SH-SY5Y (cell line): ENCODE data around the gene WDR93.

Experiments
- GATA2 ChIP-seq: IDR thresholded peaks from 2 replicates; pipeline ENCODE4 v1.6.1; 2011; ENCODE audit warnings: mild to moderate bottlenecking, low read depth, low read length
- GATA3 ChIP-seq: IDR thresholded peaks from 2 replicates; pipeline ENCODE4 v1.6.1; 2011; ENCODE audit warnings: low read depth, mild to moderate bottlenecking, low read length, moderate library complexity

WDR93 gene

DNA sequence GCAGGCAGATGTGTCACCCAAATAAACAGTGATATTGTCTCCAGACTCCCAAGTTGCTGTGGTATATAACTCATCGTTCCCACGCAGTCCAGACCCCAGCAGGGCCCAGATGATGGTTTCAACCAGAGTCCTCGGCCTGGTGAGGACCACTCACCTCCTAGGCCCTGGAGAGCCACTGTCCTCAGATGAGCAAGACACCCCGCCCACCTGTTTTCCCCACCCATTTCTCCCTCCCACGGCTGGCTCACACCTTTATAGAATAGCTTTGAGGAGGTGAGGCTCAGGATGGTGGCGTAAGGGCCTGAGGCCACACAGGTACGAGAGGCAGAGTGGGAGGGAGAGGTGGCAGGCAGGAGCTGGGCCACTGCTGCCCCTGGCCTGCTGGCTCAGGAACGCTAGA lies 53.0 kb downstream of the WDR93 start:
- TF ChIP-seq GATA2, result no peak
- no peak for TF ChIP-seq GATA3

DNA sequence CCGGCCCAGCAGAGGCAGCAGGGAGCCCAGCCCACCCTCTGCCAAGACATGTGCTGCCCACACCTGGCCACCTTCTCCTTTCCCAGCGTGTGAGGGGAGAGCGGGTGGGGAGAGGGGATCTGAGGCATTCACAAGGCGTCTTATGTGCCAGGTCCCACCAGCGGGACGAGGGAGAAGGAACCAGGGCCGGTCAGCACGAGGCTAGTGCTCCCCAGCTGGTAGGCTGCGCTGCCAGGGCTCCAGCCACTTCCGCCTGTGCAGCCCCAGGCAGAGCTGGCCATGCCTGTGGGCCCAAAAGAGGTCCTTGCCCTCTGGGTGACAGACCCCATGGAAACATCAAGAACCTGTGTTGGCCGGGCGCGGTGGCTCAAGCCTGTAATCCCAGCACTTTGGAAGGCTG lies 54.5 kb downstream of the WDR93 start:
- TF ChIP-seq GATA2 (no peak), GATA3 (no peak)

DNA sequence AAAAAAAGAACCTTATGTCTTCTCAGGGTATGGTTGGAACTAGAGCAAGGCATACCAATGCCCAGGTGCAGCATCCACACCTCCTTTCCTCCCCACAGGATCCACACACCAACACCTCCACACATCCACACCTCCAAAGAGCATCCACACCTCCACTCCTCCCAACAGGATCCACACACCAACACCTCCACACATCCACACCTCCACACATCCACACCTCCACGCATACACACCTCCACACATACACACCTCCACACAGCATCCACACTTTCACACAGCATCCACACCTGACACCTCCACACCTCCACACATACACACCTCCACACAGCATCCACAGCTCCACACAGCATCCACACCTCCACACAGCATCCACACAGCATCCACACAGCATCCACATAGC lies 55.2 kb downstream of the WDR93 start:
- no peak for TF ChIP-seq GATA2
- no peak for TF ChIP-seq GATA3

DNA sequence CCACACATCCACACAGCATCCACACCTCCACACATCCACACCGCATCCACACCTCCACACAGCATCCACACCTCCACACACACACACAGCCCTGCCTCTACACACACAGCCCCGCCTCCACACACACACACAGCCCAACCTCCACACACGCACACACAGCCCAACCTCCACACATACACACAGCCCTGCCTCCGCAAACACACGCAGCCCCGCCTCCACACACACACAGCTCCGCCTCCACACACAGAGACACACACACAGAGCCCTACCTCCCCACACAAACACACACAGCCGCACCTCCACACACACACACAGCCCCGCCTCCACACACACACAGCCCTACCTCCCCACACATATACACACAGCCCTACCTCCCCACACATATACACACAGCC lies 55.8 kb downstream of the WDR93 start:
- no peak for TF ChIP-seq GATA3
- no peak for TF ChIP-seq GATA2

DNA sequence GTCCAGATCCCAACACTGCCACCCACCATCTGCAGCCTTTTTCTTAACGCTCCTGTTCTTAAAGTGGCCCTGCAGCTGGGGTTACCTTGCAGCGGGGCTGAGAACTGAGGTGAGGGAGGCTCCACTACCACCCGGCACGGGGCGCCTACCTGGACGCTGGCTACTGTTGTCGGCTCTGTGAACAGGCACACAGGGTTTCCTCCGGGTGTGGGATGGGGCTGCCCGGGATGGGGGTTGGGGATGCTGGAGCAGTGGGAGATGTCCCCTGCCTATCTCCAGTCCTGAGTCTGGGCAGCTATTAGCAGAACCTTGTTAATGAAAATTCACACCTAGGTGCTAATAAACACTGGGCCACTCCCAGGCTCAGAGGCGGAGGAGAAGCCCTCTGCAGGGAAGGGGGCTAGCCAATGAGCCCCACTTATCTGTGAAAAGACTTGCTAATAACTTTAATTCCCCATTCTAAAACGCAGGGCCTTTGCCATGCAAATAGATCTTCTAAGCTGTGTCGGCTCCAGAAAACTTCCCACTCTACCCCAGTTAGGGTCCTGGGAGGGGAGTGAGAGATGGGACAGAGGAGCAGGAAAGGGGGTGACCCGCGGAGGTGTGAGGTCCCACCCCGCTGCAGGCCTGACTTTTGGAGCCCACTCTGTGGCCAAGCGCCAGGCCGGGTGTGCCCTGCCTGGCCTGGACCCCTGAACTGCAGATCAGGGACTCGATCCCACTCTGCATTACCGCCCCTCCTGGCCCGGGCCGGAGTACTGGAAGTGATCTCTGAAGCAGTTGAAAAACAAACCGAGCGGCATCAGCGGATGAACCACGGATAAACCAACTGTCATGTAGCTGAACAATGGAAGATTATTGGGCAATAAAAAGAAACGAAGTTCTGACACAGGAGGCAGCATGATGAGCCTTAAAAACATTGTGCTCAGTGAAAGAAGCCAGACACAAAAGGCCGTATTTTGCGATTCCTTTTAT lies 57.4 kb downstream of the WDR93 start:
- TF ChIP-seq GATA3 (no peak), GATA2 (no peak)

GRCh38 chr15:89749054-89749453 lies 58.4 kb downstream of the WDR93 start:
- TF ChIP-seq GATA2 (no peak), GATA3 (no peak)

DNA sequence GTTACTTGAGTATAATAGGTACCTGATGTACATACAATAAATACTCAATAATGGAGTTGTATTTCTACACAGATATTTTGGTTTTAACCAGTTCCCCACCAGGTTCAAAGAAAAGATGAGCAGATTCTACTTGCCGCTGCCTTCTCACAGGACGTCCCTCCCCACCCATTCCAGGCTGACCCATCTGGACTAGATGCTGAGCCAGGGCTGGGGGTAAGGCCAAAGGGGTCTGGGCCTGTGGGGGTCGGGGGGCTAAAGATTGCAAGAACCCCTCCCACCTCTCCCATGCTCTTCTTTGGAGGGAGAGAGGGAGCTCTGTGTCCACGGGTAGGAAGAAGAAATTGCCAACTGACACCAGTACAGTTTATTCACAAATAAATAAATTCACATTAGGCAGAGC lies 58.9 kb downstream of the WDR93 start:
- TF ChIP-seq GATA2 (no peak), GATA3 (no peak)

GRCh38 chr15:89749951-89750559 lies 59.4 kb downstream of the WDR93 start:
- TF ChIP-seq GATA2 (no peak), GATA3 (no peak)

GRCh38 chr15:89750560-89751542 lies 60.2 kb downstream of the WDR93 start, which contains the start of gene MESP1:
Gene MESP1 (minus strand): TSS chr15:89751249. CDS start chr15:89751231, 18 bp downstream.
- no peak for TF ChIP-seq GATA3
- TF ChIP-seq GATA2, result no peak

- no peak for TF ChIP-seq GATA2
- TF ChIP-seq GATA3, result no peak
Measured at GRCh38 chr15:89751748-89752147, 61.1 kb downstream of the WDR93 start.

GRCh38 chr15:89753855-89754254 lies 63.2 kb downstream of the WDR93 start:
- TF ChIP-seq GATA2 (no peak), GATA3 (no peak)

DNA sequence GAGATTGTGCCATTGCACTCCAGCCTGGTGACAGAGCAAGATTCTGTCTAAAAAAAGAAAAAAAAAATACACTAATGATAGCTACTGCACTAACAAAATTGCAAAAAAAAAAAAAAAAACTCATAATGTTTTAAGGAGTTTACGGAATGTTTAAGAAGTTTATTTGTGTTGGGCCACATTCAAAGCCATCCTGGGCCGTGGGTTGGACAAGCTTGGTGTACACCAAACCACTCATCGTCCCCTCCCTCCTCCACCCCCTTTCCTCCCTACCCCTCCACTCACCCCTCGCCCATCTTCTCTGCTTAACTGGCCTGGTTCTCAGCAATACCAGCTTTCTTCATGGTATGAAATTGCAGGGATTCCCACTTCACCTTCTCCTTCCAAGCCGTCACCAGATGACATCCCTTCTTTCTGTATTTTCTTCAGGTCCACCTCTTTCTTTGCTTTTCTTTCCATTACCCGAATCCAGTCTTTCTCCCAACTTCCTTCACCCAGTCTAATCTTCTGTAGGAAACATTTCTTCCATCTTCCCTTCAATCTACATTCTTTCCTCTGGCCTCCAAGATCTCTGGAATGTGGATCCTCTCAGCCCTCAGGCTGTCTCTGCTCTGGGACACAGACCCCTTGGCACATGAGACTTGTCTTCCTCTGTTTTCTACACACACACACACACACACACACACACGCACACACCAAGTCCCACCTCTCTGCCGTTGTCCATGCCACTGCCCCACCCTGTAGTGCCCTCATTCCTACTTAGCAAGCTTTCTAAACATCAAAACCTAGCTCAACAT lies 63.9 kb downstream of the WDR93 start:
- no peak for TF ChIP-seq GATA3
- TF ChIP-seq GATA2, result no peak

GRCh38 chr15:89755701-89756100 lies 65.1 kb downstream of the WDR93 start:
- TF ChIP-seq GATA2, result no peak
- TF ChIP-seq GATA3, result no peak
